ENCODE data around the gene MARCHF2. TPM values are rescaled to one million over a fixed set of nuclear protein-coding genes. Genes with fewer than 3 reads are reported as not detected.

MARCHF2 gene
- total and polyA plus RNA-seq, 9 of the 15 experiments (the other 6 are each of a cell fraction or from before 2014, with no cell fraction given): 0.39 to 6.4 (median 2.2) TPM

- TF ChIP-seq RBM39 (optimal IDR thresholded peaks at IDR 0.05; ENCODE audit: low read depth, low read length) (no peak), ZBTB34 (CRISPR knock-in tag; IDR thresholded peaks at IDR 0.05) (no peak), POLR2AphosphoS2 (IDR thresholded peaks at IDR 0.05; ENCODE audit: low read length) (no peak), TBP (optimal IDR thresholded peaks at IDR 0.05; ENCODE audit: low read depth, low read length) (peak; percentile 54), COPS2 (conservative IDR thresholded peaks at IDR 0.05) (no peak), ZKSCAN3 (CRISPR knock-in tag; IDR thresholded peaks at IDR 0.05) (no peak), ZEB2 (IDR thresholded peaks at IDR 0.05) (peak; percentile 93; the same call in 1 of the 2 replicates), SP1 (CRISPR knock-in tag; IDR thresholded peaks at IDR 0.05) (peak; percentile 94), ZSCAN32 (CRISPR knock-in tag; IDR thresholded peaks at IDR 0.05) (no peak), BRF1 (IDR thresholded peaks at IDR 0.05; ENCODE audit: borderline replicate concordance, extremely low read depth, insufficient read length) (no peak), MTA2 (IDR thresholded peaks at IDR 0.05; ENCODE audit: low read depth) (no peak), SMARCC2 (IDR thresholded peaks at IDR 0.05; ENCODE audit: low read depth) (no peak), SMARCA5 (IDR thresholded peaks at IDR 0.05) (no peak), ZBTB2 (IDR thresholded peaks at IDR 0.05) (peak; percentile 88), ZNF75A (CRISPR knock-in tag; IDR thresholded peaks at IDR 0.05) (no peak), UBTF (IDR thresholded peaks at IDR 0.05; ENCODE audit: borderline replicate concordance in 1 of 2, low read depth in 2 of 2, low read length in 2 of 2) (no peak), SAFB (IDR thresholded peaks at IDR 0.05; ENCODE audit: borderline replicate concordance, low read depth, low read length) (no peak), EGR1 (conservative IDR thresholded peaks at IDR 0.05) (peak; percentile 61), ZNF140 (CRISPR knock-in tag; IDR thresholded peaks at IDR 0.05) (no peak), NFE2 (IDR thresholded peaks at IDR 0.05; ENCODE audit: low read depth) (no peak), FOXA1 (IDR thresholded peaks at IDR 0.05; ENCODE audit: borderline replicate concordance) (no peak)
Observed at GRCh38 chr19:8389891-8390616, 23.1 kb upstream of the MARCHF2 start, which contains the start of gene RAB11B (continued).
